Natural killer cell (primary cell): ENCODE measurements around the gene COG7. TPM values are rescaled to one million over a fixed set of nuclear protein-coding genes. Genes with fewer than 3 reads are reported as not detected.
"Not testable (repeated sequence)": the region's sequence is repeated elsewhere in the genome, so short reads cannot be mapped to it uniquely, and the experiment has no call there.

Source experiments
- ATAC-seq, 3 donors: fragments of 150-1000 bp in 2 of 3; fragments of 200-7000 bp in 1 of 3; cut with Tn5 transposase; 1 replicate in 1 of 3; 2 replicates in 2 of 3; pipeline ENCODE4 v1.10.0; 2021; ENCODE audit warnings: mild to moderate bottlenecking in 2 of 3, moderate library complexity in 2 of 3
- DNase-seq, 2 donors: peaks; one replicate each; pipeline versions ENCODE4 v3.0.0 to v3.0.0-alpha.2; 2013 to 2021; ENCODE audit warnings: mixed read lengths in 1 of 2
- H3K27ac ChIP-seq: one replicate; pipeline ENCODE4 v1.5.1; 2013; ENCODE audit warnings: mild to moderate bottlenecking, low read length
- H3K27me3 ChIP-seq: one replicate; pipeline ENCODE4 v1.6.1; 2013; ENCODE audit warnings: low read length; ENCODE audit not compliant: control insufficient read depth, insufficient read depth
- H3K36me3 ChIP-seq: one replicate; pipeline ENCODE4 v1.6.1; 2013; ENCODE audit warnings: low read length; ENCODE audit not compliant: control insufficient read depth, insufficient read depth
- H3K4me1 ChIP-seq: one replicate; pipeline ENCODE4 v1.6.1; 2013; ENCODE audit warnings: low read length; ENCODE audit not compliant: control insufficient read depth, insufficient read depth
- H3K4me3 ChIP-seq: one replicate; pipeline ENCODE4 v1.5.1; 2013; ENCODE audit warnings: low read length
- H3K9me3 ChIP-seq: one replicate; pipeline ENCODE4 v1.6.1; 2013; ENCODE audit warnings: low read length; ENCODE audit not compliant: control insufficient read depth, insufficient read depth
- H3K27ac Mint-ChIP-seq, 2 donors: one replicate each; pipeline ENCODE4 v1.8.0; 2022; ENCODE audit warnings: mild to moderate bottlenecking in 2 of 2, mixed read lengths in 2 of 2, moderate library complexity in 1 of 2
- H3K27me3 Mint-ChIP-seq, 2 donors: one replicate each; pipeline ENCODE4 v1.8.0; 2022; ENCODE audit warnings: low read depth in 2 of 2, mixed read lengths in 2 of 2
- H3K36me3 Mint-ChIP-seq: one replicate; pipeline ENCODE4 v1.8.0; 2022; ENCODE audit warnings: mixed read lengths
- H3K4me1 Mint-ChIP-seq, 2 donors: one replicate each; pipeline ENCODE4 v1.8.0; 2022; ENCODE audit warnings: mixed read lengths in 2 of 2
- H3K4me3 Mint-ChIP-seq: one replicate; pipeline ENCODE4 v1.8.0; 2022; ENCODE audit warnings: mild to moderate bottlenecking, moderate library complexity, mixed read lengths
- H3K9me3 Mint-ChIP-seq, 2 donors: one replicate each; pipeline ENCODE4 v1.8.0; 2022; ENCODE audit warnings: mixed read lengths in 2 of 2
- CTCF ChIP-seq: fragments of 200-600 bp; IDR thresholded peaks from one replicate; pipeline ENCODE4 v1.8.0; 2022; ENCODE audit warnings: antibody characterized with exemption
- WGBS: methylation state at CpG from one replicate; pipeline ENCODE4 v1.1.7; 2013; ENCODE audit warnings: missing lambda C conversion rate; ENCODE audit not compliant: insufficient coverage; 5-methylcytosine and 5-hydroxymethylcytosine counted together
- intact Hi-C: fragments of 100-400 bp; cut with micrococcal nuclease; formaldehyde crosslinking; loops from one replicate; pipeline ENCODE4 v1.14.2; 2022
- total RNA-seq, 4 donors: library from RNA; stranded (reverse); fragments of 120-200 nt in 1 of 4; gene quantifications; one replicate each; pipeline versions ENCODE4 v1.2.3 to v1.2.4, GENCODE V29; 2013 to 2022

Gene COG7
- total RNA-seq, 3 donors from 2014 or later (not counting 1 experiment from before 2014, with no cell fraction given), result 18.4 to 26.6 (median 20.3) TPM

- Histone ChIP-seq H3K9me3 (no peaks in the 10 kb centered on the region), H3K4me3 (no peak overlapping the region), H3K27ac (no peak overlapping the region), H3K36me3 (peaks cover 89% of the 10 kb centered on the region), H3K27me3 (no peaks in the 10 kb centered on the region), H3K4me1 (no peaks in the 10 kb centered on the region)
- no peak overlapping the region for H3K4me3 Mint-ChIP-seq
- ATAC-seq (no peak), DNase-seq (no peak)
- WGBS, result 95% methylated on average over 2 of the region's 2 CpGs
- peaks cover 7% of the 10 kb centered on the region for H3K36me3 Mint-ChIP-seq
- intact Hi-C loops, result no loop called here
- no peak for TF ChIP-seq CTCF
- no peaks in the 10 kb centered on the region for H3K9me3 Mint-ChIP-seq
- no peak overlapping the region for H3K27ac Mint-ChIP-seq
- H3K27me3 Mint-ChIP-seq, result no peaks in the 10 kb centered on the region
- peaks cover 0 to 5% of the 10 kb centered on the region in 2 donors for H3K4me1 Mint-ChIP-seq
These were observed 32.2 kb upstream of the COG7 start for GRCh38 chr16:23485257-23485614.

GRCh38 chr16:23484510-23485256 is 31.7 kb upstream of the COG7 start:
- H3K4me3 Mint-ChIP-seq, result no peak overlapping the region
- no peaks in the 10 kb centered on the region for H3K9me3 Mint-ChIP-seq
- H3K9me3 ChIP-seq, result no peaks in the 10 kb centered on the region
- H3K27ac Mint-ChIP-seq, result no peak overlapping the region
- H3K27me3 ChIP-seq, result no peaks in the 10 kb centered on the region
- intact Hi-C loops, result no loop called here
- H3K36me3 Mint-ChIP-seq, result peaks cover 7% of the 10 kb centered on the region
- peaks cover 0 to 5% of the 10 kb centered on the region in 2 donors for H3K4me1 Mint-ChIP-seq
- H3K4me1 ChIP-seq, result no peaks in the 10 kb centered on the region
- ATAC-seq, result no peak
- TF ChIP-seq CTCF, result no peak
- no peak for DNase-seq
- H3K27me3 Mint-ChIP-seq, result no peaks in the 10 kb centered on the region
- 96% methylated on average over 8 of the region's 8 CpGs for WGBS
- peaks cover 89% of the 10 kb centered on the region for H3K36me3 ChIP-seq
- no peak overlapping the region for H3K27ac ChIP-seq
- H3K4me3 ChIP-seq, result no peak overlapping the region

- H3K9me3 ChIP-seq, H3K9me3 Mint-ChIP-seq, H3K4me3 ChIP-seq, H3K27me3 Mint-ChIP-seq, H3K36me3 Mint-ChIP-seq, H3K4me1 ChIP-seq, ATAC-seq, H3K4me1 Mint-ChIP-seq, H3K4me3 Mint-ChIP-seq, H3K27me3 ChIP-seq: not testable (repeated sequence)
- intact Hi-C loops, result loop anchor here (1.0 kb wide), 1 partner anchor 21 kb away; no protein-coding TSS in a partner anchor
- Histone ChIP-seq H3K27ac (peak overlapping the region; percentile 75), H3K36me3 (peaks cover 89% of the 10 kb centered on the region)
- DNase-seq, result peak in 1 of 2 donors; percentile 60
- 75% methylated on average over 8 of the region's 8 CpGs for WGBS
- peak overlapping the region; percentile 74 to 87 for H3K27ac Mint-ChIP-seq
These were observed 30.5 kb upstream of the COG7 start for GRCh38 chr16:23483492-23483891.

DNA sequence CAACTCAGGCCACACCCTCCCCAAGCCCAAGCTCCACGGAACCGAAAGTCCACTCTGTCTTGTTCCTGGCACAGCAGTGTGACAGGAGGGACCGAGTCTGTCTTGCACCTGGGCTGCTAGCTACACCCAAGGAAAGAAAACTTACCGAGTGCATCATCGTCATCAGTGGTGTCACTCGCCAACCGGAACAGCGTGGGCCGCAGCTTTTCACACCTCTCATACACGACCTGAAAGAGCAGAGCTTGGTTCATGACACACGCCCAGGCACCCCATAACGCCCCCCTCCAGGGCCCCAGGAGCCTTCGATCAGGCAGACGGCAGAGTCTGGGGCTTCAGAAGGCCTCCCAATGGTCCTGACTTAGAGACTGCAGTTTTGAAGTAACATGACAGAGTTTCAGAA is 29.8 kb upstream of the COG7 start:
- H3K27me3 Mint-ChIP-seq, result no peaks in the 10 kb centered on the region
- H3K36me3 Mint-ChIP-seq, result peaks cover 7% of the 10 kb centered on the region
- TF ChIP-seq CTCF, result no peak
- no peak overlapping the region for H3K4me3 Mint-ChIP-seq
- no peaks in the 10 kb centered on the region for H3K9me3 Mint-ChIP-seq
- peak overlapping the region; percentile 74 to 87 for H3K27ac Mint-ChIP-seq
- Histone ChIP-seq H3K27me3 (no peaks in the 10 kb centered on the region), H3K27ac (peak overlapping the region; percentile 75), H3K4me1 (no peaks in the 10 kb centered on the region), H3K4me3 (no peak overlapping the region), H3K36me3 (peaks cover 86% of the 10 kb centered on the region), H3K9me3 (no peaks in the 10 kb centered on the region)
- intact Hi-C loops, result loop anchor here (1.0 kb wide), 1 partner anchor 22 kb away; no protein-coding TSS in a partner anchor
- ATAC-seq (peak; percentile 77 to 80 (median 79)), DNase-seq (peak; percentile 22 to 87)
- peaks cover 0 to 5% of the 10 kb centered on the region in 2 donors for H3K4me1 Mint-ChIP-seq
- WGBS, result 78% methylated on average over 14 of the region's 14 CpGs
